Transverse colon (tissue), 3 donors: Measurements from ENCODE around the gene BTBD1.

Source experiments
- POLR2A ChIP-seq: fragments of 450-650 bp; IDR thresholded peaks from one replicate; pipeline ENCODE4 v1.6.1; 2016; ENCODE audit warnings: antibody characterized with exemption, mild to moderate bottlenecking, moderate library complexity
- TF ChIP-seq, protein P1 (sequence below), 5 experiments: fragments of 200-600 bp in 3 of 5; fragments of 450-650 bp in 2 of 5; sonication (generic) in 3 of 5; IDR thresholded peaks; 1 replicate in 2 of 5; 2 replicates in 3 of 5; pipeline ENCODE4 v1.5.1; 2016 to 2017; ENCODE audit warnings: antibody characterized with exemption in 5 of 5, inconsistent platforms in 3 of 5, mild to moderate bottlenecking in 2 of 5, moderate library complexity in 1 of 5

DNA sequence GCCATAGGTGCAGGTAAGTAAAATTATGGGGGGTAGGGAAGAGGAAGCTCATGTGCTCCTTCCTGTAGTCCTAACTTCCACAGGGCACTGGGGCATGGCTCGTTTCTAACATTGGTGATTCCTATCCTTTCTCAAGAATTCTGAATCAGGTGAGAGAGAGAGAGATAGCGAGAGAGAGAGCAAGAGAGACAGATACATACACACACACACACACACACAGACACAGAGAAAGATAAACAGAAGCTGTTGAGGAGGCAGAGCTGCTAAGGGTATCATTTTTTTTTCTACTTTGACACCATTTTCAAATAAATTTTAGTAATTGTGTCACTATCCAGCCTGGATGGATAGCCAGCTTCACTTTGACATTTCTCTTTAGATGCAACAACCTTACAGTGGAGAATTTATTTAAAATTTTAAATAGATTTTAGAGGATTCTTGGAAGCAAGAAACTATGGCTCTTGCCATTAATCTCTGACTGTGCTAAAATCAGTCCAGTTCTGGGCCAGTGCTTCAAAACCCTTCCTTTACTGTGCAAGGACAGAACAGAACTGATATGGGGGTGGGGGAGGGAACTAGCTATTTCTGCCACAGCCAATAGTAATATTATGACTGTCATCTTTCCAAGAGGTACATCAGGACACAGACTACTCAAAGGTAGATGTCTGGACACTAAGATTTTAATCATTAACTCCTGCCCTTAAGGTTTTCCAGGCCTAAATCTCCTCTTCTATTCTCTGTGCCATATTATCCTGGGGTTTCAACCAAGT, 95.7 kb downstream of the BTBD1 start:
- TF ChIP-seq, protein P1, sequence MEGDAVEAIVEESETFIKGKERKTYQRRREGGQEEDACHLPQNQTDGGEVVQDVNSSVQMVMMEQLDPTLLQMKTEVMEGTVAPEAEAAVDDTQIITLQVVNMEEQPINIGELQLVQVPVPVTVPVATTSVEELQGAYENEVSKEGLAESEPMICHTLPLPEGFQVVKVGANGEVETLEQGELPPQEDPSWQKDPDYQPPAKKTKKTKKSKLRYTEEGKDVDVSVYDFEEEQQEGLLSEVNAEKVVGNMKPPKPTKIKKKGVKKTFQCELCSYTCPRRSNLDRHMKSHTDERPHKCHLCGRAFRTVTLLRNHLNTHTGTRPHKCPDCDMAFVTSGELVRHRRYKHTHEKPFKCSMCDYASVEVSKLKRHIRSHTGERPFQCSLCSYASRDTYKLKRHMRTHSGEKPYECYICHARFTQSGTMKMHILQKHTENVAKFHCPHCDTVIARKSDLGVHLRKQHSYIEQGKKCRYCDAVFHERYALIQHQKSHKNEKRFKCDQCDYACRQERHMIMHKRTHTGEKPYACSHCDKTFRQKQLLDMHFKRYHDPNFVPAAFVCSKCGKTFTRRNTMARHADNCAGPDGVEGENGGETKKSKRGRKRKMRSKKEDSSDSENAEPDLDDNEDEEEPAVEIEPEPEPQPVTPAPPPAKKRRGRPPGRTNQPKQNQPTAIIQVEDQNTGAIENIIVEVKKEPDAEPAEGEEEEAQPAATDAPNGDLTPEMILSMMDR (IDR thresholded peaks at IDR 0.05) = no peak
- no peak for TF ChIP-seq POLR2A
